ENCODE results near the gene BEX3. TPM values are rescaled to one million over a fixed set of nuclear protein-coding genes. Genes with fewer than 3 reads are reported as not detected.
"Not testable (repeated sequence)": the region's sequence is repeated elsewhere in the genome, so short reads cannot be mapped to it uniquely, and the experiment has no call there.

Gene BEX3
- total RNA-seq, 2 donors from 2014 or later = 127 to 136 TPM

DNA sequence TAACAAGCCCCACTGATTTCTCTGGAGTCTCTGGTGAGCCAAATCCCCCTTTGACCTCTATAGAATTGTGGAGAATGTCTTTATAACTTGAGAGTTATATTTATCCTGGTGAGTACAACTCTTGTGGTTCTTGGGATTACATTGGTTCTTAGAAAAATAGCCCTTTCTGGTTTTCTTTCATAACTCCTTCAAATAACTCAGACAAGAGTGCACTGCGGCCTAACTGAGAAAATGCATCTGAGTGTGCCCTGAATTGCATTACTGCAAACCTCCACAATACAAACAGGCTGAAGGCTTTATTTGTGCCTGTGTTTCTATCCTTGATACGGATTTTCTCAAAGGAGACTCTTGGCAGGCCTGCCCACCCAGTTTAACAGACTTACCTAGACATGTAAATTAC, 2.7 kb downstream of the BEX3 start:
- H3K36me3 ChIP-seq = no peaks in the 10 kb centered on the region
- DNase-seq (ENCODE audit: low spot score) = no peak
- no peak overlapping the region for H3K4me3 ChIP-seq
- H3K27me3 ChIP-seq (replicated peaks; ENCODE audit: insufficient read depth) = no peaks in the 10 kb centered on the region
- H3K4me1 ChIP-seq (ENCODE audit: control insufficient read depth in 1 of 2, low read depth in 2 of 2) = no peaks in the 10 kb centered on the region
- no peak for ATAC-seq (ENCODE audit: insufficient number of reproducible peaks, low FRiP score, low read depth)
- H3K9me3 ChIP-seq = no peaks in the 10 kb centered on the region
- TF ChIP-seq, protein P1, sequence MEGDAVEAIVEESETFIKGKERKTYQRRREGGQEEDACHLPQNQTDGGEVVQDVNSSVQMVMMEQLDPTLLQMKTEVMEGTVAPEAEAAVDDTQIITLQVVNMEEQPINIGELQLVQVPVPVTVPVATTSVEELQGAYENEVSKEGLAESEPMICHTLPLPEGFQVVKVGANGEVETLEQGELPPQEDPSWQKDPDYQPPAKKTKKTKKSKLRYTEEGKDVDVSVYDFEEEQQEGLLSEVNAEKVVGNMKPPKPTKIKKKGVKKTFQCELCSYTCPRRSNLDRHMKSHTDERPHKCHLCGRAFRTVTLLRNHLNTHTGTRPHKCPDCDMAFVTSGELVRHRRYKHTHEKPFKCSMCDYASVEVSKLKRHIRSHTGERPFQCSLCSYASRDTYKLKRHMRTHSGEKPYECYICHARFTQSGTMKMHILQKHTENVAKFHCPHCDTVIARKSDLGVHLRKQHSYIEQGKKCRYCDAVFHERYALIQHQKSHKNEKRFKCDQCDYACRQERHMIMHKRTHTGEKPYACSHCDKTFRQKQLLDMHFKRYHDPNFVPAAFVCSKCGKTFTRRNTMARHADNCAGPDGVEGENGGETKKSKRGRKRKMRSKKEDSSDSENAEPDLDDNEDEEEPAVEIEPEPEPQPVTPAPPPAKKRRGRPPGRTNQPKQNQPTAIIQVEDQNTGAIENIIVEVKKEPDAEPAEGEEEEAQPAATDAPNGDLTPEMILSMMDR (IDR thresholded peaks at IDR 0.05) = no peak
- H3K27ac ChIP-seq = no peak overlapping the region

- H3K4me3 ChIP-seq = no peak overlapping the region
- ATAC-seq (ENCODE audit: insufficient number of reproducible peaks, low FRiP score, low read depth) = no peak
- DNase-seq (ENCODE audit: low spot score) = no peak
- no peaks in the 10 kb centered on the region for H3K27me3 ChIP-seq (replicated peaks; ENCODE audit: insufficient read depth)
- no peak overlapping the region for H3K27ac ChIP-seq
- TF ChIP-seq, protein P1 (IDR thresholded peaks at IDR 0.05) = no peak
- peaks cover 0 to 7% of the 10 kb centered on the region in 2 donors for H3K4me1 ChIP-seq (ENCODE audit: control insufficient read depth in 1 of 2, low read depth in 2 of 2)
- H3K36me3 ChIP-seq = no peaks in the 10 kb centered on the region
- H3K9me3 ChIP-seq = no peaks in the 10 kb centered on the region
Measured at GRCh38 chrX:103382877-103383276, 6.5 kb downstream of the BEX3 start.

DNA sequence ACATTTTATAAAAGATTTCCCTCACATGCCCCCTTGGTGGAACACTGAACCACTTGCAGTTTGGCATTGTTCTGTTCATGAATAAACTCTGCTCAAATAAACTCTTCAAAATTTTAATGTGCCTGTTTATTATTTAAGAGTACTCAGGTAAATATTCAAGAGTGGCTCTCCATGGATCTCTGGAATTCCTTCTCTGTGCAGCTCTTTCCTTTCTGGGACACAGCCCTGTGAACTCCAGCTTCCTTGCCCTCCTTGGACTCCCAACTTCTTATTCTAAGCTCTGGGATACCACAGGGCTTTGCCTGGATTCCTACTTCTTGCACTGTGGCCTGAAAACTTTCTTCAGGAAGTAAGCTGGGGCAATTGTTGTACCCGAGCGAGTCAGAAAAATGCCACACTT, 8.3 kb downstream of the BEX3 start:
- Histone ChIP-seq H3K36me3 (no peaks in the 10 kb centered on the region), H3K27me3 (replicated peaks; ENCODE audit: insufficient read depth) (no peaks in the 10 kb centered on the region), H3K4me3 (no peak overlapping the region), H3K4me1 (ENCODE audit: control insufficient read depth in 1 of 2, low read depth in 2 of 2) (peaks cover 0 to 7% of the 10 kb centered on the region in 2 donors), H3K27ac (peak overlapping the region; percentile 35 to 47), H3K9me3 (no peaks in the 10 kb centered on the region)
- TF ChIP-seq, protein P1 (IDR thresholded peaks at IDR 0.05) = no peak
- DNase-seq (ENCODE audit: low spot score) (no peak), ATAC-seq (ENCODE audit: insufficient number of reproducible peaks, low FRiP score, low read depth) (no peak)

DNA sequence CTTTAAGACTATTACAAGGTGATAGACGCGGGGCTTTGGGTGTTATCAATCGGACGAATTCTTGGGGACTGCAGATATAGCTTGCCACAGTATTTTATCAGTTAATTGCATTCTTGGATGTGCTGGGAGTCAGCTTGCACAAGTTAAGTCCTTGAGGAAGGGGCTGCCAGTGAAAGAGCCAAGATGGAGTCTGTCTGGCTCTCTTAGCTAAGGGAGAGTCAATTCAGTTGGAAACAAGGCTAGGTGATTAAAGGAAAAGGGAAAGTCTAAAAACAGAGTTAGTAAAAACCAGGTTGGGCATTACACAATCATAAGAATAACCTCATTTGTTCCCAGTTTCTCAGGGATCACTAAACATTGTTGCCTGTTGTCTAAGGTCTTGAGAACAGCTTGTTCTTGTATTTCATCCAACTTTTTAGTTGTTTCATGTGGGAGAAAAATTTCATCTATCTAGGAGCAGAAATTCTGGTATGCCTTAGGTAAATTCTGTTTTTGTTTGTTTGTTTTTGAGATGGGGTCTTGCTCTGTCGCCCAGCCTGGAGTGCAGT, 9.0 kb downstream of the BEX3 start:
- peak overlapping the region; percentile 35 to 47 for H3K27ac ChIP-seq
- not testable (repeated sequence) for H3K27me3 ChIP-seq (replicated peaks; ENCODE audit: insufficient read depth); ATAC-seq (ENCODE audit: insufficient number of reproducible peaks, low FRiP score, low read depth)

DNA sequence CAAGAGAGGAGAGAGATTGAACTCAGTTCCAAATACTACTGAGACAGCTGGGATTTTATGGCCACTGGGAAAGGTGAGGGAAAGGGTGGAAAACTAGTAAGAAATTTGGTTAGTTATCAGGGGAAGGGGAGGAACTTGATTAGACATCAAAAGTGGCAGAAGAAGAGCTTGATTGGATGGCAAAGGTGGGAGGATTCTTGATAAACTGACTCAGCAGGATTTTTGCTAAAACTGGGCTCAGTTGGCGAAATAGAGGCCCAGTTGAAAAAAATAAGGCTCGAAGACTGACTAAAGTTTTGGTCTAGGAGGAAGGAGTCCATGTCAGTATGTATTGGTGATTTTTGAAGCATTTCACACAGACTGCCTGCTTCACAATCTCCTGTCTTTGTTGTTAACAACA, 10.0 kb downstream of the BEX3 start:
- H3K4me3 ChIP-seq = no peak overlapping the region
- no peaks in the 10 kb centered on the region for H3K9me3 ChIP-seq
- DNase-seq (ENCODE audit: low spot score) = no peak
- H3K36me3 ChIP-seq = no peaks in the 10 kb centered on the region
- no peaks in the 10 kb centered on the region for H3K27me3 ChIP-seq (replicated peaks; ENCODE audit: insufficient read depth)
- ATAC-seq (ENCODE audit: insufficient number of reproducible peaks, low FRiP score, low read depth) = no peak
- H3K27ac ChIP-seq = peak overlapping the region in 1 of 2 donors; percentile 28
- H3K4me1 ChIP-seq (ENCODE audit: control insufficient read depth in 1 of 2, low read depth in 2 of 2) = peaks cover 0 to 7% of the 10 kb centered on the region in 2 donors
- TF ChIP-seq, protein P1 (IDR thresholded peaks at IDR 0.05) = no peak

More for the DNA sequence above, 9.0 kb downstream of the BEX3 start:
- H3K9me3 ChIP-seq; DNase-seq (ENCODE audit: low spot score); H3K4me3 ChIP-seq; H3K36me3 ChIP-seq; H3K4me1 ChIP-seq (ENCODE audit: control insufficient read depth in 1 of 2, low read depth in 2 of 2): not testable (repeated sequence)

DNA sequence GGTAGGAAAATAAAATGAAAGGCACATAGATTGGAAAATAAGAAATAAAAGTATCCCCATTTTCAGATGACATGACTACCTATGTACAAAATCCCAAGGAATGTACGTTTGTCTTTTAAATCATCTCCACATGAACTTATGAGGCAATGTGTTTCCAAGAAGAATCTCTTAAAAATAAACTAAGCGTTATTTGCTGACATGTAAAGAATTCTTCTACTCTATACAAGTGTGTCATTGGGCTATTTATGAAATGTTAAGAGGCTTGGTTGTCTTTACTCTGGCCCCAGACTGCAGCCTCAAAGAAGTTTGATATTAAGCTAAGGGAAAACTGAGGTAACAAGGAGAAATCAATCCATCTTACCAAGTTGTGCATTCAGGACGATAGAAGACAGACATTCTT, 17.1 kb downstream of the BEX3 start:
- no peak for DNase-seq (ENCODE audit: low spot score)
- Histone ChIP-seq H3K9me3 (no peaks in the 10 kb centered on the region), H3K36me3 (no peaks in the 10 kb centered on the region), H3K4me3 (no peak overlapping the region), H3K27ac (no peak overlapping the region), H3K4me1 (ENCODE audit: control insufficient read depth in 1 of 2, low read depth in 2 of 2) (no peaks in the 10 kb centered on the region), H3K27me3 (replicated peaks; ENCODE audit: insufficient read depth) (no peaks in the 10 kb centered on the region)
- no peak for ATAC-seq (ENCODE audit: insufficient number of reproducible peaks, low FRiP score, low read depth)
- TF ChIP-seq, protein P1 (IDR thresholded peaks at IDR 0.05) = no peak
